ENCODE measurements around the gene IFNL4.

The IFNL4 gene

DNA sequence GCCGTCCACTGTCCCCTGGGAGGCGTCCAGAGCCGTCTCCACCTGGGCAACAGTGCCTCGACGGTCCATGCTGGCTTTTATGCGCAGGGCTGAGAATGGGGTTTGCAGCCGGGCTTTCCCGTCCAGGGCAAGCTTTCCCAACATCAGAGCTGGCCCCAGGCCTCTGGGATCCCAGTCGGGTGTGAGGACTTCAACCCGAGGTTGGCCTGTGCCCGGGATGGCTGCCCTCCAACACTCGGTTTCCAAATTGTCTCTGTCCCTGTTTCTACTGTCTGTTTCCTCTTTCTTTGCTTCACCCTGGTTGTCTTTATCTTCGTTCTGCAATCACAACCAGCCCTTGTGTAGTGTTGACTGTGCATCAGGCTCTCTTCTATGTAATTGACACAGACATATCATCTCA, at the start of gene IFNL4:
Gene IFNL4, minus strand, starts transcription at position 51 of the 400 bp plus-strand sequence.
- no peak for DNase-seq (ENCODE audit: extremely low read depth, low read depth)
- TF ChIP-seq, protein P1, sequence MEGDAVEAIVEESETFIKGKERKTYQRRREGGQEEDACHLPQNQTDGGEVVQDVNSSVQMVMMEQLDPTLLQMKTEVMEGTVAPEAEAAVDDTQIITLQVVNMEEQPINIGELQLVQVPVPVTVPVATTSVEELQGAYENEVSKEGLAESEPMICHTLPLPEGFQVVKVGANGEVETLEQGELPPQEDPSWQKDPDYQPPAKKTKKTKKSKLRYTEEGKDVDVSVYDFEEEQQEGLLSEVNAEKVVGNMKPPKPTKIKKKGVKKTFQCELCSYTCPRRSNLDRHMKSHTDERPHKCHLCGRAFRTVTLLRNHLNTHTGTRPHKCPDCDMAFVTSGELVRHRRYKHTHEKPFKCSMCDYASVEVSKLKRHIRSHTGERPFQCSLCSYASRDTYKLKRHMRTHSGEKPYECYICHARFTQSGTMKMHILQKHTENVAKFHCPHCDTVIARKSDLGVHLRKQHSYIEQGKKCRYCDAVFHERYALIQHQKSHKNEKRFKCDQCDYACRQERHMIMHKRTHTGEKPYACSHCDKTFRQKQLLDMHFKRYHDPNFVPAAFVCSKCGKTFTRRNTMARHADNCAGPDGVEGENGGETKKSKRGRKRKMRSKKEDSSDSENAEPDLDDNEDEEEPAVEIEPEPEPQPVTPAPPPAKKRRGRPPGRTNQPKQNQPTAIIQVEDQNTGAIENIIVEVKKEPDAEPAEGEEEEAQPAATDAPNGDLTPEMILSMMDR (IDR thresholded peaks at IDR 0.05; ENCODE audit: low read depth, low read length, missing control alignments): no peak
- 0 out of 2 replicates have a peak within 1 kb of the TSS, but pooled peaks have one; percentile 7 for H3K4me3 ChIP-seq (replicated peaks; ENCODE audit: low read depth, low read length)

- TF ChIP-seq, protein P1 (IDR thresholded peaks at IDR 0.05; ENCODE audit: low read depth, low read length, missing control alignments): no peak
- DNase-seq (ENCODE audit: extremely low read depth, low read depth): no peak
- no peak overlapping the region for H3K4me3 ChIP-seq (replicated peaks; ENCODE audit: low read depth, low read length)
Observed at GRCh38 chr19:39297931-39298634, 49.4 kb upstream of the IFNL4 start.

- TF ChIP-seq, protein P1 (IDR thresholded peaks at IDR 0.05; ENCODE audit: low read depth, low read length, missing control alignments): no peak
- H3K4me3 ChIP-seq (replicated peaks; ENCODE audit: low read depth, low read length): no peak overlapping the region
- no peak for DNase-seq (ENCODE audit: extremely low read depth, low read depth)
Observed at GRCh38 chr19:39296906-39297305, 48.2 kb upstream of the IFNL4 start.

GRCh38 chr19:39296055-39296645, 47.5 kb upstream of the IFNL4 start, which contains the start of gene IFNL1:
Gene IFNL1 (plus strand): TSS chr19:39296407. CDS start chr19:39296422, 15 bp downstream.
- TF ChIP-seq, protein P1 (IDR thresholded peaks at IDR 0.05; ENCODE audit: low read depth, low read length, missing control alignments): no peak
- no peak within 1 kb of the TSS for H3K4me3 ChIP-seq (replicated peaks; ENCODE audit: low read depth, low read length)
- DNase-seq (ENCODE audit: extremely low read depth, low read depth): no peak

DNA sequence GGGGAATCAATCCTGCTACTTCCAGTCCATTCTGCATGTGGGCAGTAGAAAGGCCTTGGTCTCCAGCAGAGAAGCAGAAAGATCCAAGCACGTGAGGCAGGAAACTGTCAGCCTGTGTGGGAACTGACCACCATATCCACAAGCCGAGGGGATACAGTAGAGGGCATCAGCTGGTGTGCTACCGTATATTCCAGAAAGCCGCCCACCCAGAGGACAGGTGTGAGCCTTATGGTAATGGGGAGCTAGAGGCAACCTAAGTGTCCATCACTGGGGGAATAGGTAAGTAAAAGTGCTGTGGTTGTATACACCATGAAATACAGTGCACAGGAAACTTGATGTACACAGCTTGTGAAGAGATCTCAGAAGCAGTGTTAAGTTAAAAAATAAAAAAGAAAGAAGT, 44.7 kb upstream of the IFNL4 start:
- TF ChIP-seq, protein P1 (IDR thresholded peaks at IDR 0.05; ENCODE audit: low read depth, low read length, missing control alignments): no peak
- no peak for DNase-seq (ENCODE audit: extremely low read depth, low read depth)
- no peak overlapping the region for H3K4me3 ChIP-seq (replicated peaks; ENCODE audit: low read depth, low read length)

- TF ChIP-seq, protein P1 (IDR thresholded peaks at IDR 0.05; ENCODE audit: low read depth, low read length, missing control alignments): no peak
- DNase-seq (ENCODE audit: extremely low read depth, low read depth): no peak
Observed at GRCh38 chr19:39284032-39284431, 35.4 kb upstream of the IFNL4 start.

More at GRCh38 chr19:39284032-39284431, 35.4 kb upstream of the IFNL4 start:
- H3K4me3 ChIP-seq (replicated peaks; ENCODE audit: low read depth, low read length): no peak overlapping the region

Data from HFF-Myc (cell line).